MCF 10A (cell line): Measurements from ENCODE around the gene HIVEP2. TPM values are rescaled to one million over a fixed set of nuclear protein-coding genes. Genes with fewer than 3 reads are reported as not detected.

Source experiments
- BruUV-seq: library from RNA; stranded (reverse); fragments of 400-500 nt; replicated peaks from 2 replicates; lab custom pipeline; 2021; lab: Mats Ljungman, UMichigan
- CTCF ChIA-PET: fragments of 300-600 bp; sonication (Branson Sonifier 250); formaldehyde crosslinking; extraction: SDS; loops from one replicate; lab custom pipeline; 2021; ENCODE audit warnings: antibody characterized with exemption, inconsistent platforms; lab: Yijun Ruan, JAX
- POLR2A ChIA-PET: fragments of 300-600, 350-650 bp; sonication (Branson Sonifier 250); formaldehyde crosslinking; extraction: SDS; loops from one replicate; lab custom pipeline; 2020; ENCODE audit warnings: antibody characterized with exemption, inconsistent platforms; lab: Yijun Ruan, JAX
- DNase-seq: peaks from one replicate; pipeline ENCODE4 v3.0.0-alpha.2; 2018; ENCODE audit not compliant: unreplicated experiment
- H3K27ac Mint-ChIP-seq: one replicate; pipeline ENCODE4 v1.8.0; 2022; ENCODE audit warnings: mild to moderate bottlenecking, low read depth, mixed read lengths; ENCODE audit not compliant: unreplicated experiment
- H3K27me3 Mint-ChIP-seq: one replicate; pipeline ENCODE4 v1.8.0; 2022; ENCODE audit warnings: mixed read lengths; ENCODE audit not compliant: insufficient read depth, unreplicated experiment
- H3K36me3 Mint-ChIP-seq: one replicate; pipeline ENCODE4 v1.8.0; 2022; ENCODE audit warnings: mild to moderate bottlenecking, moderate library complexity, mixed read lengths; ENCODE audit not compliant: insufficient read depth, unreplicated experiment
- H3K4me1 Mint-ChIP-seq: one replicate; pipeline ENCODE4 v1.8.0; 2022; ENCODE audit warnings: mixed read lengths; ENCODE audit not compliant: insufficient read depth, unreplicated experiment
- H3K4me3 Mint-ChIP-seq: one replicate; pipeline ENCODE4 v1.8.0; 2022; ENCODE audit warnings: mild to moderate bottlenecking, moderate library complexity, mixed read lengths; ENCODE audit not compliant: unreplicated experiment
- H3K9me3 Mint-ChIP-seq: one replicate; pipeline ENCODE4 v1.8.0; 2022; ENCODE audit warnings: mixed read lengths; ENCODE audit not compliant: unreplicated experiment
- CTCF ChIP-seq: fragments of 200-600 bp; IDR thresholded peaks from one replicate; pipeline ENCODE4 v1.8.0; 2022; ENCODE audit warnings: antibody characterized with exemption, mild to moderate bottlenecking; ENCODE audit not compliant: unreplicated experiment
- intact Hi-C: fragments of 100-400 bp; cut with micrococcal nuclease; formaldehyde crosslinking; loops from 2 replicates; pipeline ENCODE4 v1.14.1; 2022
- total RNA-seq: library from RNA; stranded (reverse); gene quantifications from 2 replicates; pipeline ENCODE4 v1.2.3, GENCODE V29; 2022

Gene HIVEP2
- total RNA-seq, 1 experiment from 2014 or later = 23.6 TPM

DNA sequence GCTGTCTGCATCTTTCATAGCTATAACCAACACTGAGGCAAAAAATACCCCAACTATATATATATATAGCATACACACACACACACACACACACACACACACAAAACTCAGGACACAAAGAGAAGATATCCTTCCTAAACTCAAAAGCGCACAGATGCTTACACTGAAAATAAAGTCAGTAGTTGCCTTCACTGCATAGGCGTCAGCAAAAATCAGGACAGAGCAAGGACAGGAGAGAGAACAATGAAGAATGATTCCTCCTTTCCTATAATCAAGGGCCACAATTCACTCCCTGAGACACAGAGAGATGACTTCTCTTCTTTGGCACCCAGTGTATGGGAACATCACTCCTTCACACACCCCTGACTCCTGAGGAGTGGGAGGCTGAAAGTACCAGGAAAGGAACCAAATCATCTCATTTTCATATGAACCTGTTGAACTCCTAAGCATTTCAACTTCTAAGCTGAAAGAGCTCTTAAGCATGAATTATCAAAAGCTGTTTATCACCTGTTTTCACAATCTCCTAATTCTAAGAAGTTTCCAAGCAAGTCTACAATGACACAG, 141.4 kb downstream of the HIVEP2 start:
- Mint-ChIP-seq H3K36me3 (peaks cover 23% of the 10 kb centered on the region), H3K27me3 (no peaks in the 10 kb centered on the region), H3K4me1 (peaks cover 10% of the 10 kb centered on the region), H3K4me3 (no peak overlapping the region), H3K27ac (no peak overlapping the region), H3K9me3 (no peaks in the 10 kb centered on the region)
- no TSS peak for BruUV-seq
- no peak for DNase-seq
- intact Hi-C loops = loop anchor here (2.0 kb wide), 2 partner anchors 35 to 83 kb away; no protein-coding TSS in a partner anchor
- CTCF ChIA-PET = interaction anchor here (1.2 to 1.3 kb wide), 2 partner anchors 22 to 622 kb away, joined by 3 read pairs; no protein-coding TSS in a partner anchor
- TF ChIP-seq CTCF = no peak
- POLR2A ChIA-PET = interaction anchor here (0.7 to 4.0 kb wide), 10 partner anchors 12 to 674 kb away, joined by 3 to 21 read pairs (median 4); no protein-coding TSS in a partner anchor

DNA sequence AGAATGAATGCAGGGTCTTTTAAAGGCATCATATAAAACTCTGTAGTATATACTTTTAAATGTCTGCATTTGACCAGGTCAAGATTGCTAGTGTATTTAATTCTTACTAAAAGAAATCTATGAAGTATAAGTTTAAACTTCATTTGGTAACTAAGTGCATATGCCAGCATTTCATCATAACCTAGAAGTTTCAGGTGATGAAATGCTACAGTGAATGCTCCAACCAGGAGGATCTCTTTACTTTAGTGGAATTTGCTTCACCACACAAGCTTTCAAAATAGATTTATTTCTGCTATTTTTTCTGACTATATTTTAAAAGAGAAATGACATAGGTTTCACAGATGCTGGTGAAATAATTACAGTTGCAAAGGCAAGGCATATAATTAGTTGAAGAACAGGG, 141.9 kb downstream of the HIVEP2 start:
- peaks cover 23% of the 10 kb centered on the region for H3K36me3 Mint-ChIP-seq
- no peak for TF ChIP-seq CTCF
- CTCF ChIA-PET = interaction anchor here (1.0 to 1.3 kb wide), 5 partner anchors 22 to 622 kb away, joined by 3 to 5 read pairs (median 4); no protein-coding TSS in a partner anchor
- no TSS peak for BruUV-seq
- H3K27me3 Mint-ChIP-seq = no peaks in the 10 kb centered on the region
- DNase-seq = peak; percentile 39
- H3K27ac Mint-ChIP-seq = peak overlapping the region; percentile 75
- POLR2A ChIA-PET = interaction anchor here (0.7 to 4.0 kb wide), 11 partner anchors 13 to 530 kb away, joined by 3 to 21 read pairs (median 4); no protein-coding TSS in a partner anchor
- H3K9me3 Mint-ChIP-seq = no peaks in the 10 kb centered on the region
- intact Hi-C loops = loop anchor here (2.0 kb wide), 2 partner anchors 36 to 84 kb away; no protein-coding TSS in a partner anchor
- peaks cover 10% of the 10 kb centered on the region for H3K4me1 Mint-ChIP-seq
- no peak overlapping the region for H3K4me3 Mint-ChIP-seq

- peak; percentile 96 for DNase-seq
- intact Hi-C loops = loop anchor here (1.0 to 2.0 kb wide), 3 partner anchors 37 to 144 kb away; no protein-coding TSS in a partner anchor
- no TSS peak for BruUV-seq
- Mint-ChIP-seq H3K4me1 (peaks cover 10% of the 10 kb centered on the region), H3K27ac (peak overlapping the region; percentile 75), H3K9me3 (no peaks in the 10 kb centered on the region), H3K27me3 (no peaks in the 10 kb centered on the region), H3K36me3 (peaks cover 23% of the 10 kb centered on the region), H3K4me3 (no peak overlapping the region)
- no peak for TF ChIP-seq CTCF
- ChIA-PET POLR2A (interaction anchor here (0.6 to 4.0 kb wide), 6 partner anchors 14 to 886 kb away, joined by 3 to 21 read pairs (median 4); no protein-coding TSS in a partner anchor), CTCF (interaction anchor here (1.0 to 1.1 kb wide), 3 partner anchors 31 to 536 kb away, joined by 4 to 5 read pairs (median 4); no protein-coding TSS in a partner anchor)
Measured at GRCh38 chr6:142802124-142802523, 142.9 kb downstream of the HIVEP2 start.

DNA sequence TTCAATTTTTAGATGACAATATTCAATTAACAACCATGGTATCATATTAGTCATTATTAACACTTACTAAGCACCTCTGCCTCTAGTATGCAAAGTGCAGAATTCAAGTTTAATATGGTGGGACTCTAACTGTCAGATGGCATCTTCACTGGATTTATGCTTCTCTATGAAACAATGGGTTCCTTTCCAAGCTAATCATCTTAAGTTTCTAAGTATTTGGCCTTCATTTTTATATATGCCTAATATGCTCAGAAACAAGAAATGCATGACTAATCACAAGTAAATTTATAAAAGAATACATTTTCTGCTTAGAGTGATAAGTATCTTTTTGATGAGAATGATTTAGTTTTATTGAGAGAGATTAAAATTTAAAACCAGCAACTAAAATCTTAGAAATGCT, 144.7 kb downstream of the HIVEP2 start:
- CTCF ChIA-PET = no interaction called here
- peaks cover 10% of the 10 kb centered on the region for H3K4me1 Mint-ChIP-seq
- no peaks in the 10 kb centered on the region for H3K27me3 Mint-ChIP-seq
- DNase-seq = no peak
- POLR2A ChIA-PET = interaction anchor here (0.9 to 1.6 kb wide), 3 partner anchors 20 to 46 kb away, joined by 3 read pairs; no protein-coding TSS in a partner anchor
- H3K4me3 Mint-ChIP-seq = no peak overlapping the region
- no TSS peak for BruUV-seq
- intact Hi-C loops = no loop called here
- no peak for TF ChIP-seq CTCF
- H3K36me3 Mint-ChIP-seq = peaks cover 12% of the 10 kb centered on the region
- H3K27ac Mint-ChIP-seq = no peak overlapping the region
- no peaks in the 10 kb centered on the region for H3K9me3 Mint-ChIP-seq
